ENCODE data around the gene FBXL13.
A peak's percentile ranks its signal among the peaks of the same experiment; 100 is the strongest.
"Not testable (repeated sequence)": the region's sequence is repeated elsewhere in the genome, so short reads cannot be mapped to it uniquely, and the experiment has no call there.

FBXL13 gene

GRCh38 chr7:103078226-103078625, 3.6 kb upstream of the FBXL13 start:
- not testable (repeated sequence) for DNase-seq

- no peak for DNase-seq
These were observed 2.7 kb upstream of the FBXL13 start for GRCh38 chr7:103077318-103077717.

GRCh38 chr7:103076764-103077163, 2.2 kb upstream of the FBXL13 start:
- DNase-seq: no peak

- peak; percentile 86 for DNase-seq
These were observed 832 bp upstream of the FBXL13 start for GRCh38 chr7:103075337-103075918.

- no peak for DNase-seq
These were observed 542 bp downstream of the FBXL13 start for GRCh38 chr7:103073989-103074518.

- DNase-seq: no peak
These were observed 3.6 kb downstream of the FBXL13 start for GRCh38 chr7:103071000-103071399.

- DNase-seq: no peak
These were observed 5.9 kb downstream of the FBXL13 start for GRCh38 chr7:103068414-103069403.

GRCh38 chr7:103065667-103066066, 8.9 kb downstream of the FBXL13 start:
- peak; percentile 80 for DNase-seq

- no peak for DNase-seq
These were observed 10.7 kb downstream of the FBXL13 start for GRCh38 chr7:103063895-103064294.

GRCh38 chr7:103059471-103059870, 15.1 kb downstream of the FBXL13 start:
- no peak for DNase-seq

- DNase-seq: no peak
These were observed 16.5 kb downstream of the FBXL13 start for GRCh38 chr7:103058122-103058521.

- not testable (repeated sequence) for DNase-seq
These were observed 18.6 kb downstream of the FBXL13 start for GRCh38 chr7:103056006-103056405.

- no peak for DNase-seq
These were observed 23.1 kb downstream of the FBXL13 start for GRCh38 chr7:103051519-103051918.

GRCh38 chr7:103048833-103049232, 25.8 kb downstream of the FBXL13 start:
- no peak for DNase-seq

- not testable (repeated sequence) for DNase-seq
These were observed 32.8 kb downstream of the FBXL13 start for GRCh38 chr7:103041815-103042214.

GRCh38 chr7:103037823-103038739, 36.5 kb downstream of the FBXL13 start:
- not testable (repeated sequence) for DNase-seq

GRCh38 chr7:103037476-103037822, 37.1 kb downstream of the FBXL13 start:
- no peak for DNase-seq

GRCh38 chr7:103034318-103034717, 40.3 kb downstream of the FBXL13 start:
- not testable (repeated sequence) for DNase-seq

- DNase-seq: no peak
These were observed 42.8 kb downstream of the FBXL13 start for GRCh38 chr7:103031781-103032180.

- no peak for DNase-seq
These were observed 43.6 kb downstream of the FBXL13 start for GRCh38 chr7:103031024-103031423.

GRCh38 chr7:103025341-103025740, 49.3 kb downstream of the FBXL13 start:
- DNase-seq: no peak

GRCh38 chr7:103023578-103023977, 51.0 kb downstream of the FBXL13 start:
- not testable (repeated sequence) for DNase-seq

GRCh38 chr7:103021490-103021889, 53.1 kb downstream of the FBXL13 start:
- DNase-seq: not testable (repeated sequence)

Measured in activated CD8-positive, alpha-beta memory T cell treated with anti-CD3 and anti-CD28 coated beads, Interleukin-2, amount 50 U/mL, for 48 hours (primary cell).